HCT116 (cell line): ENCODE measurements around the gene NUDT2. TPM values are rescaled to one million over a fixed set of nuclear protein-coding genes. Genes with fewer than 3 reads are reported as not detected.

Experiments used
- ATAC-seq: fragments of 200-7000 bp; cut with Tn5 transposase; 2 replicates; pipeline ENCODE4 v1.9.1; 2020; ENCODE audit warnings: mild to moderate bottlenecking, moderate library complexity
- BruUV-seq: library from RNA; stranded (reverse); fragments of 400-500 nt; replicated peaks from 2 replicates; lab custom pipeline; 2021; lab: Mats Ljungman, UMichigan
- CTCF ChIA-PET: fragments of 300-600 bp; sonication (Branson Sonifier 250); formaldehyde crosslinking; loops from one replicate; lab custom pipeline; 2021; ENCODE audit warnings: antibody characterized with exemption; lab: Charles Lee
- POLR2A ChIA-PET: fragments of 300-600, 350-600 bp; sonication (Branson Sonifier 250); formaldehyde crosslinking; loops from one replicate; lab custom pipeline; 2021; ENCODE audit warnings: antibody characterized with exemption; lab: Charles Lee
- RAD21 ChIA-PET, 2 experiments: fragments of 300-600 bp; sonication (Branson Sonifier 250); formaldehyde crosslinking; loops; one replicate each; lab custom pipeline; 2023; ENCODE audit warnings: low total read pairs in 2 of 2; ENCODE audit not compliant: uncharacterized antibody in 2 of 2, unreplicated experiment in 2 of 2, low non-redundant PET in 1 of 2; lab: Charles Lee
- DNase-seq: peaks from one replicate; pipeline ENCODE4 v3.0.0-alpha.2; 2010; ENCODE audit warnings: low read depth, low spot score
- H2AFZ ChIP-seq: fragments of 200-600 bp; shearing (Covaris generic), sonication (generic); 2 replicates; pipeline ENCODE4 v1.6.1; 2017; ENCODE audit warnings: low read depth, mixed run types, mixed read lengths, antibody characterized with exemption, low read length; ENCODE audit not compliant: poor library complexity, severe bottlenecking
- H3K27ac ChIP-seq: 2 replicates; pipeline ENCODE4 v1.5.1; 2012; ENCODE audit warnings: low read depth, low read length
- H3K27me3 ChIP-seq: fragments of 200-600 bp; sonication (generic); 2 replicates; pipeline ENCODE4 v1.6.1; 2016; ENCODE audit warnings: mixed run types, low read length, mixed read lengths; ENCODE audit not compliant: insufficient read depth
- H3K36me3 ChIP-seq, 2 experiments: fragments of 200-500 bp in 1 of 2; fragments of 200-600 bp in 1 of 2; sonication (Bioruptor generic) in 1 of 2; sonication (generic) in 1 of 2; 2 replicates each; pipeline versions ENCODE4 v1.5.1 to v1.6.1; 2014 to 2016; ENCODE audit warnings: low read length in 2 of 2, inconsistent platforms in 1 of 2, mixed read lengths in 1 of 2, mixed run types in 1 of 2; ENCODE audit not compliant: insufficient read depth in 2 of 2, control insufficient read depth in 1 of 2
- H3K4me1 ChIP-seq, 2 experiments: fragments of 200-600 bp in 1 of 2; sonication (generic) in 1 of 2; 2 replicates each; pipeline versions ENCODE4 v1.5.1 to v1.6.1; 2012 to 2017; ENCODE audit warnings: low read length in 2 of 2, inconsistent platforms in 1 of 2, mild to moderate bottlenecking in 1 of 2, mixed read lengths in 1 of 2, mixed run types in 1 of 2, moderate library complexity in 1 of 2; ENCODE audit not compliant: insufficient read depth in 2 of 2, control insufficient read depth in 1 of 2
- H3K4me2 ChIP-seq: fragments of 200-600 bp; sonication (generic); 2 replicates; pipeline ENCODE4 v1.6.1; 2017; ENCODE audit warnings: mixed run types, low read length, mixed read lengths
- H3K4me3 ChIP-seq, 2 experiments: fragments of 200-600 bp in 1 of 2; sonication (generic) in 1 of 2; replicated peaks in 1 of 2; 2 replicates each; pipeline ENCODE4 v1.5.1; 2011 to 2016; ENCODE audit warnings: low read length in 2 of 2, control low read depth in 1 of 2, low read depth in 1 of 2, mild to moderate bottlenecking in 1 of 2, mixed read lengths in 1 of 2, mixed run types in 1 of 2
- H3K79me2 ChIP-seq: fragments of 200-600 bp; sonication (generic); 2 replicates; pipeline ENCODE4 v1.6.1; 2017; ENCODE audit warnings: mild to moderate bottlenecking, mixed run types, low read length, moderate library complexity, mixed read lengths; ENCODE audit not compliant: insufficient read depth
- H3K9ac ChIP-seq: fragments of 200-600 bp; sonication (generic); 2 replicates; pipeline ENCODE4 v1.6.1; 2016; ENCODE audit warnings: low read length, mixed read lengths
- H3K9me2 ChIP-seq: fragments of 200-600 bp; sonication (generic), shearing (Covaris generic); 2 replicates; pipeline ENCODE4 v1.6.1; 2017; ENCODE audit warnings: mixed run types, mild to moderate bottlenecking, moderate library complexity; ENCODE audit not compliant: insufficient read depth
- H3K9me3 ChIP-seq, 2 experiments: fragments of 200-500 bp in 1 of 2; fragments of 200-600 bp in 1 of 2; sonication (Bioruptor generic) in 1 of 2; sonication (generic) in 1 of 2; 2 replicates each; pipeline ENCODE4 v1.6.1; 2014 to 2017; ENCODE audit warnings: low read length in 2 of 2, mixed read lengths in 2 of 2, inconsistent platforms in 1 of 2, low read depth in 1 of 2, mild to moderate bottlenecking in 1 of 2, mixed run types in 1 of 2, moderate library complexity in 1 of 2; ENCODE audit not compliant: control insufficient read depth in 1 of 2, insufficient read depth in 1 of 2
- H4K20me1 ChIP-seq: fragments of 200-600 bp; sonication (generic), shearing (Covaris generic); 2 replicates; pipeline ENCODE4 v1.6.1; 2017; ENCODE audit warnings: mixed run types, mild to moderate bottlenecking, moderate library complexity; ENCODE audit not compliant: insufficient read depth
- ATF3 ChIP-seq: IDR thresholded peaks from 2 replicates; pipeline ENCODE4 v1.6.1; 2012
- CEBPB ChIP-seq: IDR thresholded peaks from 2 replicates; pipeline ENCODE4 v1.6.1; 2012; ENCODE audit warnings: low read depth
- CTCF ChIP-seq, 3 experiments: fragments of 200-600 bp in 1 of 3; sonication (generic) in 1 of 3; IDR thresholded peaks in 2 of 3; conservative IDR thresholded peaks in 1 of 3; 2 replicates each; pipeline ENCODE4 v1.5.1; 2012 to 2017; ENCODE audit warnings: low read depth in 2 of 3, low read length in 2 of 3, antibody characterized with exemption in 1 of 3, borderline replicate concordance in 1 of 3, control low read depth in 1 of 3, mild to moderate bottlenecking in 1 of 3, mixed read lengths in 1 of 3, mixed run types in 1 of 3, moderate library complexity in 1 of 3; ENCODE audit not compliant: insufficient read depth in 1 of 3
- EGR1 ChIP-seq: IDR thresholded peaks from 2 replicates; pipeline ENCODE4 v1.6.1; 2012; ENCODE audit warnings: low read depth
- EZH2 ChIP-seq: fragments of 200-600 bp; sonication (generic); IDR thresholded peaks from 2 replicates; pipeline ENCODE4 v1.6.1; 2017; ENCODE audit warnings: antibody characterized with exemption, mixed run types
- EZH2phosphoT487 ChIP-seq: fragments of 200-600 bp; IDR thresholded peaks from 2 replicates; pipeline ENCODE4 v1.6.1; 2018; ENCODE audit warnings: antibody characterized with exemption, borderline replicate concordance
- MAX ChIP-seq: IDR thresholded peaks from 2 replicates; pipeline ENCODE4 v1.6.1; 2012
- POLR2AphosphoS5 ChIP-seq: IDR thresholded peaks from 2 replicates; pipeline ENCODE4 v1.6.1; 2011; ENCODE audit warnings: mild to moderate bottlenecking, low read depth, low read length, moderate library complexity
- SIN3A ChIP-seq: IDR thresholded peaks from 2 replicates; pipeline ENCODE4 v1.6.1; 2012; ENCODE audit warnings: low read depth
- SP1 ChIP-seq: IDR thresholded peaks from 2 replicates; pipeline ENCODE4 v1.6.1; 2012; ENCODE audit warnings: low read depth
- SRF ChIP-seq: IDR thresholded peaks from 2 replicates; pipeline ENCODE4 v1.6.1; 2012; ENCODE audit warnings: low read depth
- ZBTB33 ChIP-seq: IDR thresholded peaks from 2 replicates; pipeline ENCODE4 v1.6.1; 2011; ENCODE audit warnings: mild to moderate bottlenecking, low read length, moderate library complexity; ENCODE audit not compliant: insufficient replicate concordance; ENCODE audit errors: extremely low read depth
- ZFX ChIP-seq: fragments of 450-650 bp; IDR thresholded peaks from 2 replicates; pipeline ENCODE4 v1.6.1; 2017
- ZNF274 ChIP-seq: fragments of 200-500 bp; sonication (Bioruptor generic); IDR thresholded peaks from 2 replicates; pipeline ENCODE4 v1.6.1; 2014; ENCODE audit warnings: mild to moderate bottlenecking, low read depth, low read length, inconsistent platforms
- intact Hi-C: fragments of 100-400 bp; cut with micrococcal nuclease; formaldehyde crosslinking; loops from 2 replicates; pipeline ENCODE4 v1.10.0; 2022
- total RNA-seq: library from RNA; stranded (reverse); gene quantifications from one replicate; pipeline ENCODE4 v1.2.1, GENCODE V29; 2021; ENCODE audit not compliant: unreplicated experiment

The NUDT2 gene
- total RNA-seq, 1 experiment from 2014 or later, result 39.3 TPM

GRCh38 chr9:34382879-34383278, 53.5 kb downstream of the NUDT2 start:
- TF ChIP-seq ATF3 (no peak), SIN3A (no peak), SRF (no peak), MAX (no peak)
- no peaks in the 10 kb centered on the region for H3K9me2 ChIP-seq
- peaks cover 16 to 25% of the 10 kb centered on the region in 2 experiments; a peak in 3 of 4 replicates for H3K4me1 ChIP-seq
- H4K20me1 ChIP-seq, result no peaks in the 10 kb centered on the region
- H3K4me2 ChIP-seq, result no peak overlapping the region
- H3K9ac ChIP-seq, result no peak overlapping the region
- ChIA-PET CTCF (no interaction called here), POLR2A (no interaction called here), RAD21 (no interaction called here)
- H3K4me3 ChIP-seq, result no peak overlapping the region
- no peak overlapping the region for H2AFZ ChIP-seq
- H3K79me2 ChIP-seq, result no peaks in the 10 kb centered on the region
- intact Hi-C loops, result no loop called here
- H3K27ac ChIP-seq, result no peak overlapping the region
- ATAC-seq (no peak), DNase-seq (no peak)
- no peaks in the 10 kb centered on the region for H3K27me3 ChIP-seq
- BruUV-seq, result no TSS peak
- H3K36me3 ChIP-seq, result no peaks in the 10 kb centered on the region
- no peaks in the 10 kb centered on the region for H3K9me3 ChIP-seq

GRCh38 chr9:34383904-34384303, 54.5 kb downstream of the NUDT2 start:
- H4K20me1 ChIP-seq, result no peaks in the 10 kb centered on the region
- no peaks in the 10 kb centered on the region for H3K79me2 ChIP-seq
- H3K9ac ChIP-seq, result no peak overlapping the region
- H3K36me3 ChIP-seq, result no peaks in the 10 kb centered on the region
- H3K4me1 ChIP-seq, result peaks cover 16 to 25% of the 10 kb centered on the region in 2 experiments; a peak in 3 of 4 replicates
- H2AFZ ChIP-seq, result no peak overlapping the region
- no TSS peak for BruUV-seq
- intact Hi-C loops, result no loop called here
- ATAC-seq (no peak), DNase-seq (no peak)
- H3K27me3 ChIP-seq, result no peaks in the 10 kb centered on the region
- ChIA-PET POLR2A (no interaction called here), RAD21 (no interaction called here), CTCF (no interaction called here)
- H3K4me2 ChIP-seq, result no peak overlapping the region
- no peaks in the 10 kb centered on the region for H3K9me2 ChIP-seq
- H3K27ac ChIP-seq, result no peak overlapping the region
- no peaks in the 10 kb centered on the region for H3K9me3 ChIP-seq
- no peak overlapping the region for H3K4me3 ChIP-seq
- TF ChIP-seq CTCF (IDR thresholded peaks at IDR 0.05 in 2 of 3, conservative IDR thresholded peaks at IDR 0.05 in 1 of 3; ENCODE audit: borderline replicate concordance in 1 of 3, insufficient read depth in 1 of 3, low read depth in 2 of 3, low read length in 2 of 3), result no peak
- no peak for TF ChIP-seq EZH2phosphoT487
- no peak for TF ChIP-seq ZFX
- no peak for TF ChIP-seq CEBPB
- no peak for TF ChIP-seq SP1
- TF ChIP-seq POLR2AphosphoS5, result no peak
- TF ChIP-seq EGR1, result no peak
- TF ChIP-seq ZBTB33, result no peak
- no peak for TF ChIP-seq ZNF274
- no peak for TF ChIP-seq MAX
- TF ChIP-seq EZH2, result no peak
